SKM-1 (cell line): ENCODE results near the gene XKR3.
"Not testable (repeated sequence)": the region's sequence is repeated elsewhere in the genome, so short reads cannot be mapped to it uniquely, and the experiment has no call there.

Experiments used
- DNase-seq: peaks from one replicate; lab custom pipeline; 2025; ENCODE audit not compliant: unreplicated experiment; lab: John Stamatoyannopoulos, UW

XKR3 gene

DNA sequence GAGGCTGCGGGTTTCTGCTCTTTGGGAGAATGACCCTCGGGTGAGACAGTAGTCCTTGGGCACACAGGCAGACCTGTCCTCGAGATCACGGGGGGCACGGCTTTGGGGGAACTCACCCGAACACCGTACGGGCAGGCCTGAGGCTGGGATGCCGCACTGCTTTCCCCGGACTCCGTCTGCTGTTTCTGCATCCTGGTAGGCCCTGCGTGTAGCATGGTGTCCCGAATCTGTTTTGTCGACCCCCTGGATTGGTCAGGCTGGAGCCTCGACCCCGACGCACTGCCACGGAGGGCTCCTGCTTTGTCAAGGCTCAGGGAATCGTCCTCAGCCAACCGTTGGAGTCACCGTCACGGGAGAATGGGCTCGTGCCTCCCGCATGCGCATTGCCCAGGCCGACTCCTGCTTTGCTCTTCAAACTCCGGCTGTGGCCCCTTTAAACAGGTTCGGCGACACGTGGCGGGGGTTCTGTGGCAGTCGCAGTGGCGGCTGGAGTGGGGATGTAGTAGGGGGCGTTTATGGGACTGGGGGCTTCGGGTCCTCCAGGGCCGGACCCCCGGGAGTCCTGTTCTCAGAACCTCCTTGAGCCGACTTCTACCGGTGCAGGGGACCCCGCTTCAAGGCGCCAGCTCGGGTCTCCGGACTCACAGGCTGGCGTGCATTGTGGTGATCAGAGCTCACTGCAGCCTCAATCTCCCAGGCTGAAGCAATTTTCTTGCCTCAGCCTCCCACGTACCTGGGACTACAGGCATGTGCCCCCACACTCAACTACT is 76.9 kb downstream of the XKR3 start:
- not testable (repeated sequence) for DNase-seq

GRCh38 chr22:16747266-16748159 is 77.7 kb downstream of the XKR3 start:
- DNase-seq: not testable (repeated sequence)

- DNase-seq: not testable (repeated sequence)
Measured at GRCh38 chr22:16734271-16734670, 90.9 kb downstream of the XKR3 start.
